Activated CD4-positive, CD25-positive, alpha-beta regulatory T cell treated with anti-CD3 and anti-CD28 coated beads, Interleukin-2, amount 50 U/mL, for 24 hours (primary cell): Measurements from ENCODE around the gene AVPR2.

Experiments used
- ATAC-seq, 2 donors: fragments of 150-1000 bp; cut with Tn5 transposase; one replicate each; pipeline ENCODE4 v1.10.0; 2021; ENCODE audit warnings: mild to moderate bottlenecking in 1 of 2, moderate library complexity in 1 of 2

The AVPR2 gene

DNA sequence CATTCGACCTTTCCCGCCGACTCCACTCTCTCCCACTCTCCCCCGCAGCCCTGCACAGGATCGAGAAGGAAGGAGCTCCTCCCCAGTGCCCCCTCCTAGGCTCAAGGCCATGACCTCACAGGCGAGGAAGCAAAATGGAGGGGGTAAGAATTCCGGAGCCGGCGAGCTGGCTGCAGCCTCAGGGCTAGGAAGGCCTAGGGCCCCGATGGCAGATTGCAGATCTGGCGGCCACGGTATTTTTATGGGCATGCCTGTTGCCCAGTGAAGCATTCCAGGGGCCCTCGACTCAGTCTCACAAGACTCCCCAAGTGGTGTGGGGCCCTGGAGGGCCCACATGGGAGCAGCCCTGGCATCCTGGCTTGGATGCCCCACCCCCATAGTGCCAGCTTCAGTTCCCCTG is 17.6 kb upstream of the AVPR2 start:
- no peak for ATAC-seq

DNA sequence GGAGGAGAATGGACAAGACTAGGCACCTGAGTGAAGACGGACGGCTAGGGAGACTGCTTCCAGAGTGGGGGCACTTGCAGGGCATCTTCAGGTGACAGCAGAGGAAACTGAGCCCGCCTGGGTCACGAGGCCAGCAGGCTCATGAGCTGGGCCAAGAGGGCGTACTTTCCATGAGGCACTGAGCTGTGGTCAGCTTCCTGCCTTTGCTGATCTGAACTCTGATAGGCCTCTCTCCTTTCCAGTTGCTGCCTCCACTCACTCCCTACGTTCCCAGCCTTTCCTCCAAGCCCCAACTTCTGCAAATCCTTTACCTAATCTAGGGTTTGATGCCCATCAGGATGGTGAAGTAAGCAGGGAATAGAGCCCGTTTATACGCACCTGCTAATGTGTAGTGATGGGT is 17.1 kb upstream of the AVPR2 start:
- ATAC-seq = no peak

- peak in 1 of 2 donors; percentile 27 for ATAC-seq
These were observed 16.1 kb upstream of the AVPR2 start for GRCh38 chrX:153888344-153888743.

- ATAC-seq = no peak
These were observed 15.3 kb upstream of the AVPR2 start for GRCh38 chrX:153889123-153889522.

- ATAC-seq = no peak
These were observed 6.6 kb upstream of the AVPR2 start for GRCh38 chrX:153897899-153898298.

GRCh38 chrX:153900831-153901752 is 3.4 kb upstream of the AVPR2 start:
- ATAC-seq = peak; percentile 73 to 75

- no peak for ATAC-seq
These were observed 2.7 kb upstream of the AVPR2 start for GRCh38 chrX:153901753-153902140.

DNA sequence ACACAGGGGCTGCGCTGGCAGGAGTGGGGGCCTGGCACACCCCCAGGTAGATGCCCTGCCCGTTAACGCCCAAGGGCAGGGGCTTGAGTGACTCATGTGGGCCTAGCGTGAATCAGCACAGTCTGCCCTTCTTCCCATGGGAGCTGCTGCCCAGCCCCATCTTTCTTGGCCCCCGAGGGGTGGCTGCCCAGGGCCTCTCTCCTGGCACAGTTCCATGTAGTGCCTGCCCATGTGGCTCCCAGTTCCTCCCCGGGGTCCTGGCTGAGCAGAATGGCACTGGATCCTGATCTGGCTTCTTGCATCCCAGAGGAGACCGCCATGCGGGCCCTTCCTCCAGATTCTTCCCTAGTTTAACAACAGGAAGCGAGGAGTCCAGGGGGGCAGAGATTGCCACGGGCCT is 2.1 kb upstream of the AVPR2 start:
- ATAC-seq = no peak

GRCh38 chrX:153903238-153903980 is 1.1 kb upstream of the AVPR2 start:
- peak in 1 of 2 donors; percentile 2 for ATAC-seq

DNA sequence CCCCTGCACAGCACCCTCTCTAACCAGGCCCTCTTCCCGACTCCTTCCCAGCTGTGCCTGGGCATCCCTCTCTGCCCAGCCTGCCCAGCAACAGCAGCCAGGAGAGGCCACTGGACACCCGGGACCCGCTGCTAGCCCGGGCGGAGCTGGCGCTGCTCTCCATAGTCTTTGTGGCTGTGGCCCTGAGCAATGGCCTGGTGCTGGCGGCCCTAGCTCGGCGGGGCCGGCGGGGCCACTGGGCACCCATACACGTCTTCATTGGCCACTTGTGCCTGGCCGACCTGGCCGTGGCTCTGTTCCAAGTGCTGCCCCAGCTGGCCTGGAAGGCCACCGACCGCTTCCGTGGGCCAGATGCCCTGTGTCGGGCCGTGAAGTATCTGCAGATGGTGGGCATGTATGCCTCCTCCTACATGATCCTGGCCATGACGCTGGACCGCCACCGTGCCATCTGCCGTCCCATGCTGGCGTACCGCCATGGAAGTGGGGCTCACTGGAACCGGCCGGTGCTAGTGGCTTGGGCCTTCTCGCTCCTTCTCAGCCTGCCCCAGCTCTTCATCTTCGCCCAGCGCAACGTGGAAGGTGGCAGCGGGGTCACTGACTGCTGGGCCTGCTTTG is 1.1 kb downstream of the AVPR2 start:
- ATAC-seq = no peak

- ATAC-seq = no peak
These were observed 1.8 kb downstream of the AVPR2 start for GRCh38 chrX:153906126-153906917.

DNA sequence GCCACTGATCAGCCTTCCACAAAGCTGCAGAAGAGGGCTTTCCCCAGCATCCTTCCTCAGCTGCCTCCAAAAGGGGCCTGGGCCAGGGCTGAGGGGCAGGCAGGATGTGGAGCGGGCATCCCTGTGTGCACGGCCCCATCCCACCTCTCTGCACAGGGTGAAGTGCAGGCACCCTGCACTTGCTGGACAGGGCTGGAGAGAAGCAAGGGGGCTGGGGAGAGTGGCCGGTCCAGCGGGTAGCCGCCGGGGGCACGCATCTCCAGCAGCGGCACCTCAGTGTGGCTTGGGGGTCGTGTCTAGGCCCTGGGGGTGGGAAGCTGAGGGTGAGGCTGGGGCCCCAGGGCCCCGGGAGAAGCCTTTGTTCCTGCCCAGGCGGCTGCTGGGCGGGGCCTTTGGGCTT is 3.0 kb downstream of the AVPR2 start:
- ATAC-seq = no peak

DNA sequence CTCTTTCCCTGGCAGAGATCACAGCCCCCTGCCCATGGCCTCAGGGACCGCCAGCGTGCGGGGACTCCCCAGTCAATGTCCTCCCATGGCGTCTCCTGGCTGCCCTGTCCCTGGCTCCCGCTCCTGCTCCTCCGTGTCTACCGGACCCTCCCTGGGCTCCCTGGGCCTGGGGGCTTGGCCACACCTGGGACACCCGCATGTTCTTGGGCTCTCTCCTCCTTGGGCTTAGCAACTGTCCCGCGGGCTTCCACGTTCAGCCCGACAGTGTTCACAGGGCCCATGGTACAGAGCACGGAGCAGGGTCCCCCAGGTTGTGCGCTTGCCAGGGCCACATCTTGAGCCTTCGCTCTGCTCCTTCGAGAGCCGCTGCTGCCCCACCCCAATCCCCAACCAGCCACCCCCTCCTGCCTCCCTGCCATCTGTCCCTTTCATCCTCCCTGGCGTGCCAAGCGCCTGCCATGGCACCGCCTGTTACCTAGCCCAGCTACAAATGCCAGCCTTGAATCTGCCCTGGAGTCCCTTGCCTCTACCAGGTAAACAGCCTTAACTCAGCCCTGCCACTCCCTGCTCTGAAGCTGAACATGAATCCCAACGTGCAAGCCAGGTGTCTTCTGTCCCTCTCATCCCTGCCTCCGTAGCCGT is 3.9 kb downstream of the AVPR2 start:
- ATAC-seq = no peak

GRCh38 chrX:153909024-153909979 is 4.8 kb downstream of the AVPR2 start:
- no peak for ATAC-seq

GRCh38 chrX:153909980-153910360 is 5.5 kb downstream of the AVPR2 start:
- ATAC-seq = no peak

GRCh38 chrX:153910446-153910845 is 6.0 kb downstream of the AVPR2 start:
- no peak for ATAC-seq

GRCh38 chrX:153911798-153912197 is 7.3 kb downstream of the AVPR2 start:
- no peak for ATAC-seq

GRCh38 chrX:153913211-153913610 is 8.7 kb downstream of the AVPR2 start:
- no peak for ATAC-seq

- ATAC-seq = no peak
These were observed 9.2 kb downstream of the AVPR2 start for GRCh38 chrX:153913701-153914100.

DNA sequence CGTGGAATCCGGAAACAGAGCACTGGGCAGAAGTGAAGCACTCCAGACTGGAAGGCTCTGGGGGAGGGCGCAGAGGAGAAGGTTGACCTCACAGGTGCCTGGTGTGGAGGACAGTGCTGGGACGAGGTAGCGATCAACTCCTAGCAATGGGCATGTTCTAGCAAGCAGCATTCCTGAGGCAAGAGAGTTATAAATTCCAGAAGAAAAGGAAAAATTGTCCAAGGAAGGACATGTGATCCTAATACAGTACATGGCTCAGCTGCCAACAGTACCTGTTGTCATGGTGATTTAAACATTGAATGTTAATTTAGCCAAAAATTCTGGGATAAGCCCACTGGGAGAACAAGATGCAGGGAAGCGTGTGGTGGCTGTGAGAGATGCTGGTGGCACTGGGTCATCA is 13.4 kb downstream of the AVPR2 start:
- ATAC-seq = no peak

DNA sequence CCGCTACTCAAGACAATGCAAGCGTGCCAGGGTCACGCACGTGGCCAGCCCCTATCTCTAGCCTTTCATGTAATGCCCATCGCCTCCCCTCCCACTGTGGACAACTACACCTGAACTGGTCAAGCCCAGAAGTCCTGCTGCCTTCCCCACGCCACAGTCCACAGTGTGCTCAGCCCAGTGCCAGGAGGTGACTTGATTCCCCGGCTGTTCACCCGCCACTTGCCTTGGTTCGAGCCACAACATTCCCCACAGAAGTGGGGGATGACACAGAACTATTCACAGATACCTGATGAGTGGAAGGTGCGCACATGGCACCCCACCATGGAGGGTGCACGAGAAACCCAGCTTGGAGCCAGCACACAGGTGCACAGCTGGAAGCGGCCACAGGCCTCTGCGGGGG is 14.8 kb downstream of the AVPR2 start:
- no peak for ATAC-seq
